Measurements from ENCODE around the gene MED12L.

The MED12L gene

DNA sequence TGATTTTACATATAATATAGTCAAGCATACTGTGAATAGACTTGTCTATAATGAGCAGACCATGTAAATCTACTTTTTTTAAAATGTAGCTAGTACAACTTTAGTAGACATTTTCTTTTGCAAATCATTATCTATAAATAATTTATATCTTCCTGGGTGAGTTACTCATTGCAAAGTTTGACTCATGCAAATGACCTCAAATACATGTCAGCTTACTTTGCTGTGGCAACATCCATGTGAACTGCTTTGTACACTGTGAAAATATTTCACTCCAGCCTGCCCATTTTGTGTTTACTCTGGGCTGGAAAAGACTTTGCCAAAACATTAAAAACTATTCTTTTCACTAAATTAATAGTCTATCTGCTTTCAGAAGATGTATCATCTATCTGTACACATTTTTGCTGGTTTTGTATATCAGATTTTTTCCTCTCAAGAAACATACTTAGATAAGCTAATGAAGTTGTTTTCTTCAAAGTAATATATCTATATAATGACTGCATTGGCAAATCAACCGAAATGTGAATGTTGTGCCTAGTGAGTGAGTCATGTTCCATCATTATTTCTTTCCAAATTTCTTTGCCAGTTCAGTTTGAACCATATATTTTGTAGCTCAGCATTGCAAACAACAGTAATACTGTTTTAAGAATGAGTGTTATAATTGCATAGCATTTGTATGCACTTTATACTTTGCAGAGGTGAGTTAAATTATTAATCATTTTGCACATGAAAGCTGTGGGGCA lies 348.9 kb downstream of the MED12L start:
- Histone ChIP-seq H3K27ac (ENCODE audit: low read depth, low read length) (no peak overlapping the region), H3K9me3 (ENCODE audit: control insufficient read depth, insufficient read depth, low read length) (no peaks in the 10 kb centered on the region), H3K27me3 (ENCODE audit: control insufficient read depth, insufficient read depth, low read length) (no peaks in the 10 kb centered on the region), H3K4me3 (ENCODE audit: low read depth, low read length) (no peak overlapping the region), H3K9ac (ENCODE audit: low read depth, low read length) (no peak overlapping the region), H3K4me1 (ENCODE audit: control insufficient read depth, insufficient read depth, low read length) (peaks cover 9% of the 10 kb centered on the region; the same call in 1 of the 2 replicates), H3K36me3 (ENCODE audit: control insufficient read depth, insufficient read depth, low read length) (no peaks in the 10 kb centered on the region)

DNA sequence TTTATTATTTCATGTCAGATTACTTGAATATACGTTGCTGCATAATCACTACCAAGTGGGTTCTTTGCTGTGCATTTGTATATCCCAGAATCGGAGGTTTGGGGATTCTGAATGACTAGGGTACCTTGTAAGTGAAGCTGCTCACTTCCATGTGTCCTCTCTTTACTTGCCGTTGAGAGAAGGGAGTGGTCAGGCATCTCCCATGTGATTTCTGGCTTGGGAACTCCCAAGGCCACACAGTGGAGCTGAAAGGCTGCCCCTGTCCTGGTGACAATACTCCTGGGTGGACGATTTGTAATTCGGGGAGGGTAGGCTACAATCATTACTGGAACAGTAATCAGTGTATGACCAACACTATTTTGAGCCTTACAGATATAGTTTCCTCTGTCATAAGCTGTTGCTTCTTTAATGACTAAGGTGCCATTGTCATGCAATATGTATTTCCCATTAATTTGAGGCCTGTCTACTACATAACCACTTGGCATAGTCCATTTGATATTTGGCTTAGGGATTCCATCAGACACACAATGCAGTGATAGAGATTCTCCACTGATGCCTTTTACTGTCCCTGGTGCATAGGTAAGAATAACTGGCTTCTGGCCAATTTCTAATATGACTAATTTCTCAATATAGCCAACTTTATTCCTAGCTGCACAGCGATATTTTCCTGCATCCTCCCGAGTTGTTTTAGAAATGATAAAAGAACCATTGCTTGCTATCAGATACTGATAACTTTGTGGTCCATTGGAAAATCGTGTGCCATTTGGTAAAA lies 351.4 kb downstream of the MED12L start:
- Histone ChIP-seq H3K9ac (ENCODE audit: low read depth, low read length) (no peak overlapping the region), H3K27ac (ENCODE audit: low read depth, low read length) (no peak overlapping the region), H3K9me3 (ENCODE audit: control insufficient read depth, insufficient read depth, low read length) (no peaks in the 10 kb centered on the region), H3K36me3 (ENCODE audit: control insufficient read depth, insufficient read depth, low read length) (no peaks in the 10 kb centered on the region), H3K27me3 (ENCODE audit: control insufficient read depth, insufficient read depth, low read length) (no peaks in the 10 kb centered on the region), H3K4me1 (ENCODE audit: control insufficient read depth, insufficient read depth, low read length) (peaks cover 16% of the 10 kb centered on the region; the same call in 1 of the 2 replicates), H3K4me3 (ENCODE audit: low read depth, low read length) (no peak overlapping the region)

DNA sequence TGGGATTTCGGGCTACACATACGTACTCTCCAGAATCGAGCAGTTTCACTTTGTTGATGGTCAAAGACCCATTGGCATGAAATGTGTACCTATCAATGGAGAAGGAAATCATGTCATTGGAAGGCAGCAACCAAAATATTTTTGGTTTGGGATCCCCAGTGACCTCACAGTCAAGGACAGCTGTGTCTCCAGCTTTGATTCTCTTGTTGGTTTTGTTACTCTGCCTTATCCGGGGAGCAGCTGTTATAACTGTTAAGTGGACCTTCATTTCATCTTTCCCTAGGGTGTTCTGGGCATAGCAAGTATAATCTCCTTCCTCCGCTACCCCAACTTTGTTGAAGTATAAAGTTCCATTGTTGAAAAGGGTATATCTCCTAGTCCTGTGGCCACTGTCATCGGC lies 352.4 kb downstream of the MED12L start:
- H3K4me3 ChIP-seq (ENCODE audit: low read depth, low read length) = no peak overlapping the region
- no peak overlapping the region for H3K9ac ChIP-seq (ENCODE audit: low read depth, low read length)
- no peak overlapping the region for H3K27ac ChIP-seq (ENCODE audit: low read depth, low read length)
- H3K27me3 ChIP-seq (ENCODE audit: control insufficient read depth, insufficient read depth, low read length) = no peaks in the 10 kb centered on the region
- H3K4me1 ChIP-seq (ENCODE audit: control insufficient read depth, insufficient read depth, low read length) = peaks cover 16% of the 10 kb centered on the region; the same call in 1 of the 2 replicates
- H3K36me3 ChIP-seq (ENCODE audit: control insufficient read depth, insufficient read depth, low read length) = no peaks in the 10 kb centered on the region
- no peaks in the 10 kb centered on the region for H3K9me3 ChIP-seq (ENCODE audit: control insufficient read depth, insufficient read depth, low read length)

DNA sequence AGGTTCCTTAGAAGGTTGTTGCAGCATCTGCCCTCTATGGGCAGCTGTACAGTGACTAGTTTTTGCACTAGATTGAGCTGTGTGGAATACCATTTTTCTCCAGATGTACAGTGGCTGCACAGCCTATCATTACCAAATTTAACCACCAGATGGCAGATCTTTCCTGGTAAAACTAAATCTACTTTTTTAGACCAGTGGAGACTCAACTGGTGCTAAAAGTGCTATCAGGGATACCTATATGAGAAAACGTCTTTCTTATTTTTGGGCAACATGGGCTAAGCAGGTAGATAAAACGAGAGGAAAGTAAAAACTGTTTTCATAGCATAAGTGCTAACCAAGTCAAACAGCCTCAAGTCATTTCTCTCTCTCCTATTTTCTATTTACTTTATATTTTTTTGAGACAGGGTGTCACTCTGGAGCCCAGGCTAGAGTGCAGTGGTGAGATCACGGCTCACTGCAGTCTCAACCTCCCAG lies 354.2 kb downstream of the MED12L start:
- H3K27ac ChIP-seq (ENCODE audit: low read depth, low read length) = no peak overlapping the region
- no peaks in the 10 kb centered on the region for H3K9me3 ChIP-seq (ENCODE audit: control insufficient read depth, insufficient read depth, low read length)
- H3K9ac ChIP-seq (ENCODE audit: low read depth, low read length) = no peak overlapping the region
- peaks cover 13% of the 10 kb centered on the region; the same call in 1 of the 2 replicates for H3K4me1 ChIP-seq (ENCODE audit: control insufficient read depth, insufficient read depth, low read length)
- H3K4me3 ChIP-seq (ENCODE audit: low read depth, low read length) = no peak overlapping the region
- H3K27me3 ChIP-seq (ENCODE audit: control insufficient read depth, insufficient read depth, low read length) = no peaks in the 10 kb centered on the region
- H3K36me3 ChIP-seq (ENCODE audit: control insufficient read depth, insufficient read depth, low read length) = no peaks in the 10 kb centered on the region

DNA sequence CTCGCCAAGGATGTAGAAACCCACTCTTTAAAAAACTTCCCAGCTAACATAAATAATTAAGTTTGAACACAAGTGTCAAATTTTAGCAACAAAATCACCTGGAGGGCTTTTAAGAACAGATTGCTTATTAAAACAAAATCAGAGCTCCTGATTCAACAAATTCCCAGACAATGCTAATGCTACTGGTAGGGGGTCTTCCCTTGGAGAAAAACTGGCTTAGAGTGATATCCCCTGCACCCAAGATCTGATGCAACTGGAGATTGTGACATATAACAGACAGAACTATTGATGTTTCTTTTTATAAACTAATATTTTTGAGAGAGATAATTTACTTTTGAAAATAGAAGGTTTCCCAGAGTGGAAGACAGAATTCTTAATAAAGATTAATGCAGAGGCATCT lies 355.5 kb downstream of the MED12L start:
- no peak overlapping the region for H3K9ac ChIP-seq (ENCODE audit: low read depth, low read length)
- peaks cover 7% of the 10 kb centered on the region; the same call in 1 of the 2 replicates for H3K4me1 ChIP-seq (ENCODE audit: control insufficient read depth, insufficient read depth, low read length)
- no peaks in the 10 kb centered on the region for H3K27me3 ChIP-seq (ENCODE audit: control insufficient read depth, insufficient read depth, low read length)
- H3K9me3 ChIP-seq (ENCODE audit: control insufficient read depth, insufficient read depth, low read length) = no peaks in the 10 kb centered on the region
- H3K4me3 ChIP-seq (ENCODE audit: low read depth, low read length) = no peak overlapping the region
- no peaks in the 10 kb centered on the region for H3K36me3 ChIP-seq (ENCODE audit: control insufficient read depth, insufficient read depth, low read length)
- no peak overlapping the region for H3K27ac ChIP-seq (ENCODE audit: low read depth, low read length)

DNA sequence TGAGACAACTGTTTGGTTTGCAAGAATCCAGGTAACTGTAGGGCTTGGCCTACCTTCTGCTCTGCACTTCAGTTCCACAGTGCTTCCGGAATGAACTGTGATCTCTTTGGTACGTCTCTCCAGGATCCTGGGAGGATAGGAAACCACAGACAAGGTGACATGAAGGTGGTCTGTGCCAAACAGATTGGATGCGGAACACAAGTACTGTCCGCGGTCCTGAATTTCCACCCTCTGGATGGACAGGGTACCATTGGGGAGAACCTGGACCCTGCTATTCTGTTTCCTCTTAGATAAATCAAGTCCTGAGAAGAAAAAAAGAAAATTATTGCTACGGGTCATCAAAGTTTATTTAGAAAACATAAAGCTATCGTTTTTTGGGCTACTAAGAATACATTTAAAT lies 358.1 kb downstream of the MED12L start:
- Histone ChIP-seq H3K27ac (ENCODE audit: low read depth, low read length) (no peak overlapping the region), H3K4me1 (ENCODE audit: control insufficient read depth, insufficient read depth, low read length) (peaks cover 7% of the 10 kb centered on the region; the same call in 1 of the 2 replicates), H3K36me3 (ENCODE audit: control insufficient read depth, insufficient read depth, low read length) (no peaks in the 10 kb centered on the region), H3K27me3 (ENCODE audit: control insufficient read depth, insufficient read depth, low read length) (no peaks in the 10 kb centered on the region), H3K9me3 (ENCODE audit: control insufficient read depth, insufficient read depth, low read length) (no peaks in the 10 kb centered on the region), H3K9ac (ENCODE audit: low read depth, low read length) (no peak overlapping the region), H3K4me3 (ENCODE audit: low read depth, low read length) (no peak overlapping the region)

DNA sequence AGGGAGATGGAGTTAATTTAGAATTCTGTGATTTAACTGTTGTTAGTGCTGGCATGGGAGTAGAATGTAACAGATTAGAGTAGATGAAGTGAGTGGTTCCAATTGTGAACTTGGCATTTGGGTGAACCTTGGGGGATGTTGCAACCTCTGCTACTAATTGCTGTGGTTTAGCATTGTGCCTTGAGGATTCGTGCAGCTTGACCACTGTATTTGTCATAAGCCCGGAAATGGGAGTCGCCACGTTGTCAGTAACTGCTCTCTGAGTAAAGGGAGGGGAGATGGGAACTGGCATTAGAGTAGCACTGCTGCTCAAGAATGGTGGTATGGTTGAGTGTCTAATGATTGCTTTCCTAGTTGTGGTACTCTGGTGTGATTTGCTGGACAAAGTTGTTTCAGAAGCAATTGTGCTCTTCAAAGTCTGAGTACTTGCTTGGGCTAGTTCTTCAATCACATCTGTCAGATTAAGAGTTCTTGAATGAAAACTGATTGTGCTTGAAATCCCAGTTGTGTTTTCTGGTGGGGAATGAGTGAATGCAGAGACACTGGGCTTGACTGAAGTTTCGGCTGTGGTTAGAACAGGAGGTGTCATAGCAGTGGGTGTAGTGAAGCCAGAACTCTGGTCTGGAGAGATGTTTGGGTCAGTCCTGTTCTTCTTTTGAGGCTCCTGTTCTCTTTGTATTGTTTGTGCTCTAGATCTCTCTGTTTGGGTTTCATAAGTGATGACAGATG lies 360.0 kb downstream of the MED12L start:
- H3K27me3 ChIP-seq (ENCODE audit: control insufficient read depth, insufficient read depth, low read length) = no peaks in the 10 kb centered on the region
- no peaks in the 10 kb centered on the region for H3K36me3 ChIP-seq (ENCODE audit: control insufficient read depth, insufficient read depth, low read length)
- H3K4me3 ChIP-seq (ENCODE audit: low read depth, low read length) = no peak overlapping the region
- H3K4me1 ChIP-seq (ENCODE audit: control insufficient read depth, insufficient read depth, low read length) = peaks cover 6% of the 10 kb centered on the region; the same call in 1 of the 2 replicates
- no peaks in the 10 kb centered on the region for H3K9me3 ChIP-seq (ENCODE audit: control insufficient read depth, insufficient read depth, low read length)
- H3K9ac ChIP-seq (ENCODE audit: low read depth, low read length) = no peak overlapping the region
- no peak overlapping the region for H3K27ac ChIP-seq (ENCODE audit: low read depth, low read length)

DNA sequence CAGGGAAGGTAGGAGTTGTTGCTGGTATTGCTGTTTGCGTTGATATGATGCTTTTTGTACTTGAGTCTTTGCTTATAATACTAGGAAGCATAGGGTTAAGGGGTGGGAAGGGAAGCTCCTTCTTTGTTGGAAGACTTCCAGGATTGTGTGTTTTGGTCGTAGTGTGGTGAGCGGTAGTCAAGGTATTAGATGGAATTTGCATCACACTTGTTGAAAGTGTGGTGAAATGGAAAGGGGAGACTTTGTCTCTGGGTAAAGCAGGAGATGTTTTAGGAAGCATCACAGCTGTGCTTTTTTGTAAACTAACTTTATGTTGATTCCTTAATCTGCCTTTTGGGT lies 360.5 kb downstream of the MED12L start:
- Histone ChIP-seq H3K36me3 (ENCODE audit: control insufficient read depth, insufficient read depth, low read length) (no peaks in the 10 kb centered on the region), H3K9ac (ENCODE audit: low read depth, low read length) (no peak overlapping the region), H3K4me3 (ENCODE audit: low read depth, low read length) (no peak overlapping the region), H3K27ac (ENCODE audit: low read depth, low read length) (no peak overlapping the region), H3K27me3 (ENCODE audit: control insufficient read depth, insufficient read depth, low read length) (no peaks in the 10 kb centered on the region), H3K9me3 (ENCODE audit: control insufficient read depth, insufficient read depth, low read length) (no peaks in the 10 kb centered on the region), H3K4me1 (ENCODE audit: control insufficient read depth, insufficient read depth, low read length) (peaks cover under 1% of the 10 kb centered on the region; the same call in 1 of the 2 replicates)

DNA sequence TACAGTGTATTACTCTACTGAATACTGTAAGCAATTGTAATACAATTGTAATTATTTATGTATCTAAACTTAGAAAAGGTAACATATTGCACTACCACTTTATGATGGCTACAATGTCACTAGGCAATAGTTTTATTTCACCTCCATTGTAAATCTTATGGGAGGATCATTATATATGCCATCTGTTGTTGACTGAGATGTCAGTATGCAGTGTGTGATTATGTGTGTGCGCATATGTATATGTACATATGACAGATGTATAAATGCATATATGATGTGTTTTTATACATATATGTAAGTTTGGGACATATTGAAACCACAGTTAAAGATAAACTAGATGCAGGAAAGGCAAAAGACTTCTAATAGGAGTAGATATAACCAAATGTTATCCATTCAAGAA lies 366.9 kb downstream of the MED12L start:
- no peak overlapping the region for H3K9ac ChIP-seq (ENCODE audit: low read depth, low read length)
- H3K27ac ChIP-seq (ENCODE audit: low read depth, low read length) = no peak overlapping the region
- no peak overlapping the region for H3K4me3 ChIP-seq (ENCODE audit: low read depth, low read length)
- H3K27me3 ChIP-seq (ENCODE audit: control insufficient read depth, insufficient read depth, low read length) = no peaks in the 10 kb centered on the region
- H3K4me1 ChIP-seq (ENCODE audit: control insufficient read depth, insufficient read depth, low read length) = no peaks in the 10 kb centered on the region
- no peaks in the 10 kb centered on the region for H3K9me3 ChIP-seq (ENCODE audit: control insufficient read depth, insufficient read depth, low read length)
- no peaks in the 10 kb centered on the region for H3K36me3 ChIP-seq (ENCODE audit: control insufficient read depth, insufficient read depth, low read length)

DNA sequence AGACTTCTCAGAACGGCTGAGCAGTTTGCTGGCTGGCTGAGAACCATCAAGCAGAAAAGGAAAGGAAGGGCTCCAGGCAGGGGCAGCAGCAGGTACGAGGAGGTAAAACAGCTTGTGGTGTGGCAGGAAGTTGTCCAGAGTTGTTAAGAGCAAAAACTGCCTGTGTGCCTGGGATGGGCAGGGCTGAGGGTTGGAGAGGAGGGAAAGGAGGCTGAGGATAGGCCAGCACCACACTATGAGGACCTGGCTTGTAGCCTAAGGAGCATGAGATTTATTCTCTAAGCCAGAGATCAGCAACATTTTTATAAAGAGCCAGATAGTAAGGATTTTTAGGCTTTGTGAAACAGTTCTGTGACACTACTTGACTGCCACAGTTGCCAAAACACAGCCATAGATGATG lies 367.4 kb downstream of the MED12L start:
- Histone ChIP-seq H3K27me3 (ENCODE audit: control insufficient read depth, insufficient read depth, low read length) (no peaks in the 10 kb centered on the region), H3K9me3 (ENCODE audit: control insufficient read depth, insufficient read depth, low read length) (no peaks in the 10 kb centered on the region), H3K9ac (ENCODE audit: low read depth, low read length) (no peak overlapping the region), H3K36me3 (ENCODE audit: control insufficient read depth, insufficient read depth, low read length) (no peaks in the 10 kb centered on the region), H3K4me3 (ENCODE audit: low read depth, low read length) (no peak overlapping the region), H3K4me1 (ENCODE audit: control insufficient read depth, insufficient read depth, low read length) (no peaks in the 10 kb centered on the region), H3K27ac (ENCODE audit: low read depth, low read length) (no peak overlapping the region)

All from HUES48 (cell line).